Measurements from ENCODE around the gene SLC44A3.

The SLC44A3 gene

GRCh38 chr1:94876362-94876761 lies 56.2 kb downstream of the SLC44A3 start:
- no peak for DNase-seq

- DNase-seq = no peak
Measured at GRCh38 chr1:94878329-94878728, 58.2 kb downstream of the SLC44A3 start.

GRCh38 chr1:94883691-94884090 lies 63.5 kb downstream of the SLC44A3 start:
- DNase-seq = peak; percentile 16

- no peak for DNase-seq
Measured at GRCh38 chr1:94884106-94884505, 63.9 kb downstream of the SLC44A3 start.

GRCh38 chr1:94884507-94884906 lies 64.3 kb downstream of the SLC44A3 start:
- no peak for DNase-seq

GRCh38 chr1:94886361-94886760 lies 66.2 kb downstream of the SLC44A3 start:
- no peak for DNase-seq

- DNase-seq = no peak
Measured at GRCh38 chr1:94887106-94887505, 66.9 kb downstream of the SLC44A3 start.

- no peak for DNase-seq
Measured at GRCh38 chr1:94887603-94888171, 67.5 kb downstream of the SLC44A3 start.

- DNase-seq = no peak
Measured at GRCh38 chr1:94888201-94888600, 68.0 kb downstream of the SLC44A3 start.

- DNase-seq = peak; percentile 55
Measured at GRCh38 chr1:94892604-94893254, 72.6 kb downstream of the SLC44A3 start.

GRCh38 chr1:94894630-94895029 lies 74.5 kb downstream of the SLC44A3 start:
- no peak for DNase-seq

- DNase-seq = no peak
Measured at GRCh38 chr1:94895518-94895917, 75.4 kb downstream of the SLC44A3 start.

GRCh38 chr1:94898491-94899385 lies 78.6 kb downstream of the SLC44A3 start:
- DNase-seq = no peak

GRCh38 chr1:94899756-94900155 lies 79.6 kb downstream of the SLC44A3 start:
- no peak for DNase-seq

- no peak for DNase-seq
Measured at GRCh38 chr1:94901841-94902240, 81.7 kb downstream of the SLC44A3 start.

- no peak for DNase-seq
Measured at GRCh38 chr1:94903280-94904009, 83.3 kb downstream of the SLC44A3 start.

GRCh38 chr1:94905207-94905606 lies 85.0 kb downstream of the SLC44A3 start:
- no peak for DNase-seq

- DNase-seq = no peak
Measured at GRCh38 chr1:94906382-94906781, 86.2 kb downstream of the SLC44A3 start.

- no peak for DNase-seq
Measured at GRCh38 chr1:94907136-94907535, 87.0 kb downstream of the SLC44A3 start.

GRCh38 chr1:94908190-94908589 lies 88.0 kb downstream of the SLC44A3 start:
- no peak for DNase-seq

GRCh38 chr1:94908965-94909364 lies 88.8 kb downstream of the SLC44A3 start:
- DNase-seq = no peak

GRCh38 chr1:94909486-94909885 lies 89.3 kb downstream of the SLC44A3 start:
- no peak for DNase-seq

Measured in RPMI8226 (cell line).